ENCODE data around the gene STRA8. TPM values are rescaled to one million over a fixed set of nuclear protein-coding genes. Genes with fewer than 3 reads are reported as not detected.

STRA8 gene
- total RNA-seq, 4 donors from 2014 or later: not detected

GRCh38 chr7:135190703-135191102 is 42.9 kb upstream of the STRA8 start:
- intact Hi-C loops (cut with DNase I; ENCODE audit: low total_unique reads): no loop called here
- no peak overlapping the region for H3K4me3 ChIP-seq
- ATAC-seq: no peak
- H3K4me1 ChIP-seq: peaks cover 0 to 5% of the 10 kb centered on the region in 2 donors
- no peak overlapping the region for H3K27ac ChIP-seq
- in situ Hi-C loops (cut with MboI; ENCODE audit: low sequenced_read_pairs in 4 of 4): loop anchor here in 2 of 4 donors (25.0 kb wide), 2 partner anchors 203 to 528 kb away; partner anchors contain the start of gene AGBL3 (in 1 of the 2)
- no peaks in the 10 kb centered on the region for H3K27me3 ChIP-seq
- TF ChIP-seq POLR2A (IDR thresholded peaks at IDR 0.05) (no peak), CTCF (IDR thresholded peaks at IDR 0.05 in 4 of 5, conservative IDR thresholded peaks at IDR 0.05 in 1 of 5) (no peak)
- H3K9me3 ChIP-seq: no peaks in the 10 kb centered on the region
- no peak for DNase-seq
- H3K36me3 ChIP-seq: peaks cover 0 to 77% of the 10 kb centered on the region in 2 donors

- Histone ChIP-seq H3K4me1 (peaks cover 0 to 5% of the 10 kb centered on the region in 2 donors), H3K27ac (no peak overlapping the region), H3K36me3 (peaks cover 0 to 78% of the 10 kb centered on the region in 2 donors), H3K9me3 (no peaks in the 10 kb centered on the region), H3K4me3 (no peak overlapping the region), H3K27me3 (no peaks in the 10 kb centered on the region)
- TF ChIP-seq CTCF (IDR thresholded peaks at IDR 0.05 in 4 of 5, conservative IDR thresholded peaks at IDR 0.05 in 1 of 5) (no peak), POLR2A (IDR thresholded peaks at IDR 0.05) (no peak)
- intact Hi-C loops (cut with DNase I; ENCODE audit: low total_unique reads): no loop called here
- in situ Hi-C loops (cut with MboI; ENCODE audit: low sequenced_read_pairs in 4 of 4): loop anchor here in 2 of 4 donors (25.0 kb wide), 2 partner anchors 206 to 531 kb away; partner anchors contain the start of gene AGBL3 (in 1 of the 2)
- DNase-seq (no peak), ATAC-seq (no peak)
Measured at GRCh38 chr7:135192914-135193536, 40.6 kb upstream of the STRA8 start.

GRCh38 chr7:135193615-135194081 is 40.0 kb upstream of the STRA8 start:
- ATAC-seq (no peak), DNase-seq (no peak)
- TF ChIP-seq POLR2A (IDR thresholded peaks at IDR 0.05) (no peak), CTCF (IDR thresholded peaks at IDR 0.05 in 4 of 5, conservative IDR thresholded peaks at IDR 0.05 in 1 of 5) (no peak)
- Histone ChIP-seq H3K27me3 (no peaks in the 10 kb centered on the region), H3K9me3 (no peaks in the 10 kb centered on the region), H3K36me3 (peaks cover 0 to 78% of the 10 kb centered on the region in 2 donors), H3K27ac (no peak overlapping the region), H3K4me3 (no peak overlapping the region), H3K4me1 (peaks cover 0 to 5% of the 10 kb centered on the region in 2 donors)
- intact Hi-C loops (cut with DNase I; ENCODE audit: low total_unique reads): no loop called here
- in situ Hi-C loops (cut with MboI; ENCODE audit: low sequenced_read_pairs in 4 of 4): loop anchor here in 2 of 4 donors (25.0 kb wide), 2 partner anchors 206 to 531 kb away; partner anchors contain the start of gene AGBL3 (in 1 of the 2)

- no peaks in the 10 kb centered on the region for H3K27me3 ChIP-seq
- no peak overlapping the region for H3K4me3 ChIP-seq
- no peak for DNase-seq
- intact Hi-C loops (cut with DNase I; ENCODE audit: low total_unique reads): no loop called here
- no peak for TF ChIP-seq CTCF (IDR thresholded peaks at IDR 0.05 in 4 of 5, conservative IDR thresholded peaks at IDR 0.05 in 1 of 5)
- no peak for TF ChIP-seq POLR2A (IDR thresholded peaks at IDR 0.05)
- H3K36me3 ChIP-seq: peaks cover 0 to 76% of the 10 kb centered on the region in 2 donors
- no peak for ATAC-seq
- no peaks in the 10 kb centered on the region for H3K9me3 ChIP-seq
- H3K27ac ChIP-seq: no peak overlapping the region
- H3K4me1 ChIP-seq: peaks cover 0 to 2% of the 10 kb centered on the region in 2 donors
- in situ Hi-C loops (cut with MboI; ENCODE audit: low sequenced_read_pairs in 4 of 4): loop anchor here in 2 of 4 donors (25.0 kb wide), 2 partner anchors 207 to 532 kb away; partner anchors contain the start of gene AGBL3 (in 1 of the 2)
Measured at GRCh38 chr7:135194494-135195095, 39.0 kb upstream of the STRA8 start.
